CD8-positive, alpha-beta memory T cell (primary cell): Measurements from ENCODE around the gene ITFG1. TPM values are rescaled to one million over a fixed set of nuclear protein-coding genes. Genes with fewer than 3 reads are reported as not detected.
"Not testable (repeated sequence)": the region's sequence is repeated elsewhere in the genome, so short reads cannot be mapped to it uniquely, and the experiment has no call there.

Experiments
- CTCF ChIA-PET: fragments of 350-600 bp; sonication (Branson Sonifier 250); formaldehyde crosslinking; loops from one replicate; lab custom pipeline; 2021; ENCODE audit warnings: antibody characterized with exemption; lab: Charles Lee
- POLR2A ChIA-PET: fragments of 350-600 bp; sonication (Branson Sonifier 250); formaldehyde crosslinking; loops from one replicate; lab custom pipeline; 2021; ENCODE audit warnings: antibody characterized with exemption; lab: Charles Lee
- DNase-seq, 5 donors: peaks; one replicate each; pipeline versions ENCODE4 v3.0.0 to v3.0.0-alpha.2; 2020 to 2022; ENCODE audit warnings: mixed read lengths in 1 of 5
- H3K27ac ChIP-seq: one replicate; pipeline ENCODE4 v1.7.0; 2013; ENCODE audit warnings: low read depth, mild to moderate bottlenecking, low read length, moderate library complexity
- H3K27me3 ChIP-seq: 2 replicates; pipeline ENCODE4 v1.7.0; 2013; ENCODE audit warnings: low read length, mild to moderate bottlenecking; ENCODE audit not compliant: insufficient read depth, poor library complexity, severe bottlenecking
- H3K36me3 ChIP-seq: 2 replicates; pipeline ENCODE4 v1.7.0; 2013; ENCODE audit warnings: mild to moderate bottlenecking, low read length, moderate library complexity; ENCODE audit not compliant: insufficient read depth
- H3K4me1 ChIP-seq: 2 replicates; pipeline ENCODE4 v1.7.0; 2013; ENCODE audit warnings: mild to moderate bottlenecking, low read length, moderate library complexity; ENCODE audit not compliant: insufficient read depth
- H3K4me3 ChIP-seq: 2 replicates; pipeline ENCODE4 v1.7.0; 2013; ENCODE audit warnings: mild to moderate bottlenecking, low read length
- H3K9me3 ChIP-seq: 2 replicates; pipeline ENCODE4 v1.7.0; 2013; ENCODE audit warnings: mild to moderate bottlenecking, low read length
- H3K27ac Mint-ChIP-seq, 8 donors: one replicate each; pipeline ENCODE4 v1.8.0; 2020 to 2021; ENCODE audit warnings: mixed read lengths in 8 of 8, mild to moderate bottlenecking in 6 of 8, inconsistent platforms in 3 of 8, moderate library complexity in 3 of 8
- H3K27me3 Mint-ChIP-seq, 2 donors: one replicate each; pipeline ENCODE4 v1.8.0; 2020 to 2021; ENCODE audit warnings: mixed read lengths in 2 of 2, mild to moderate bottlenecking in 1 of 2, moderate library complexity in 1 of 2
- H3K36me3 Mint-ChIP-seq, 3 donors: one replicate each; pipeline ENCODE4 v1.8.0; 2020 to 2021; ENCODE audit warnings: mixed read lengths in 3 of 3, inconsistent platforms in 1 of 3, mild to moderate bottlenecking in 1 of 3
- H3K4me1 Mint-ChIP-seq, 3 donors: one replicate each; pipeline ENCODE4 v1.8.0; 2020 to 2021; ENCODE audit warnings: mixed read lengths in 3 of 3, inconsistent platforms in 1 of 3, mild to moderate bottlenecking in 1 of 3
- H3K4me3 Mint-ChIP-seq, 7 donors: one replicate each; pipeline ENCODE4 v1.8.0; 2020 to 2021; ENCODE audit warnings: mixed read lengths in 7 of 7, mild to moderate bottlenecking in 6 of 7, moderate library complexity in 4 of 7, inconsistent platforms in 2 of 7
- H3K9me3 Mint-ChIP-seq, 5 donors: one replicate each; pipeline ENCODE4 v1.8.0; 2020 to 2022; ENCODE audit warnings: mixed read lengths in 5 of 5, mild to moderate bottlenecking in 3 of 5, moderate library complexity in 2 of 5, inconsistent platforms in 1 of 5
- polyA plus RNA-seq: library from polyadenylated mRNA; unstranded; fragments of 300-500 nt; fragmentation: Illumina TruSeq; gene quantifications from one replicate; pipeline ENCODE4 v1.2.3, GENCODE V29; 2021
- total RNA-seq, 2 experiments: library from RNA; stranded (reverse); gene quantifications; one replicate each; pipeline ENCODE4 v1.2.3, GENCODE V29; 2021

ITFG1 gene
- total and polyA plus RNA-seq, 3 experiments from 2014 or later: 24.5 to 26.8 (median 24.9) TPM

DNA sequence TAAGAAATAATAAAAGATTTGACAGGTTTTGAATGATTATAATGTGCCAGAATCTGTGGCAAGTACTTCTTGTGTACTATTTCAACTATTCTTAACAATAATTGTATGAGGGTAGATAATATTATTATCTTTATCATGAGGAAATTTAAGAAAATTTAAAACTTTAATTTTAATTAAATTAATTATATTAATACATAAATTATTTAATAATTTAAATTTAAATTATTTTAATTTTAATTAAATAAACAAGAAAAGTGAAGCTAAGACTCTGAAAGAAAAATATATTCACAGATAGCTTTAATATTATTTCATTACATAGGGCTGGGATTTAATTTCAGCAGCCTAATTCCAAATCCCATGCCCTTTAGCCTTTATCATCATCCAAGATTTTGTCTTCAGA is 285.7 kb downstream of the ITFG1 start:
- DNase-seq: no peak
- POLR2A ChIA-PET: no interaction called here
- Mint-ChIP-seq H3K36me3 (peaks cover 10 to 14% (median 11%) of the 10 kb centered on the region in 3 donors), H3K27me3 (no peaks in the 10 kb centered on the region), H3K9me3 (no peaks in the 10 kb centered on the region), H3K27ac (no peak overlapping the region), H3K4me3 (no peak overlapping the region), H3K4me1 (no peaks in the 10 kb centered on the region)
- no peak overlapping the region for H3K27ac ChIP-seq
- CTCF ChIA-PET: no interaction called here
- no peaks in the 10 kb centered on the region for H3K27me3 ChIP-seq
- H3K4me3 ChIP-seq: no peak overlapping the region
- no peaks in the 10 kb centered on the region for H3K9me3 ChIP-seq
- no peaks in the 10 kb centered on the region for H3K36me3 ChIP-seq
- H3K4me1 ChIP-seq: no peaks in the 10 kb centered on the region

DNA sequence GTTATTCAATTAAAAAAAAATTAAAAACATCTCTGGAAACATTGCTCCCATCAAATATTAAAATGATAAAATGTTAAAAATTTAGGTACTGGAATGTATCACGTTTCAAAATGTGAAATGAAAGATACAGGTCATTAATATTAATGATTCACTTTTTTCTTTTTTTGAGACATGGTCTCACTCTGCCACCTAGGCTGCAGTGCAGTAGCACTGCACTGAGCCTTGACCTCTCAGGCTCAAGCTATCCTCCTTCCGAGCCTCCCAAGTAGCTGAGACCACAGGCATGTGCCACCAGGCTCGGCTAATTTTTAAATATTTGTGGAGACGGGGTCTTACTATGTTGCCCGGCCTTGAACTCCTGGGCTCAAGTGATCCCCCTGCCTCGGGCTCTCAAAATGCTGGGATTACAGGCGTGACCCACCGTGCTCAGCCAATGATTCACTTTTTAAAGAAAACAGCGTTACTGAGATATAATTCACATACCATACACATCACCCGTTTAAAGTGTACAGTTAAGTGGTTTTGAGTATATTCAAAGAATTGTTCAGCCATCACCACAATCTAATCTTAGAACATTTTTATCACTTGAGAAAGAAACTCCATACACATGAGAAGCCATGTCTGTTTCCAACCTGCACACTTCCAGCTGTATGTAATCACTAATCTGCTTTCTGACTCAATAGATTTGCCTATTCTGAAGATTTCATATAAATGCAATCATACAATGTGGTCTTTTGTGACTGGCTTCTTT is 298.0 kb downstream of the ITFG1 start:
- ChIA-PET POLR2A (no interaction called here), CTCF (no interaction called here)
- DNase-seq: no peak
- Histone ChIP-seq H3K4me3 (no peak overlapping the region), H3K27me3 (no peaks in the 10 kb centered on the region), H3K9me3 (no peaks in the 10 kb centered on the region), H3K4me1 (no peaks in the 10 kb centered on the region), H3K27ac (no peak overlapping the region), H3K36me3 (no peaks in the 10 kb centered on the region)
- Mint-ChIP-seq H3K9me3 (no peaks in the 10 kb centered on the region), H3K4me3 (no peak overlapping the region), H3K4me1 (no peaks in the 10 kb centered on the region), H3K27me3 (no peaks in the 10 kb centered on the region), H3K27ac (no peak overlapping the region), H3K36me3 (peaks cover 0 to 22% (median 4%) of the 10 kb centered on the region in 3 donors)

DNA sequence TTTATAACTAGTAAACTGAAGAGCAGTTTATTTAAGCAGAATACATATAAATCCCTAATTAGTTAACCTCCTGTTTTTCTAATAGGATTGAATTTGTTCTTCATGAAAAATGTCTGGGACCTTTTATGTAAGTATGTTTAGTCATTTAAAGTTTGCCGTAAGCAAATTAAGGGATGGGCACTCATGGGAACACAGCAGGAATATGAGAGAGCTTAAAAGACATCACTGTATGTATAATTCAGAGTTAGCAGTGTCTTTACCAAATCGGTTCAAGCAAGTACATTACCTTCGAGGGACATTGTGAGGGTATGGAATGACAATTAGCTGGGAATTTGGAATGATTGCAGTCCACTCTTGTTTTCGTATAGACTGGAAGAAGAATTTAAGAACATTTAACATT is 299.4 kb downstream of the ITFG1 start:
- H3K27me3 Mint-ChIP-seq: no peaks in the 10 kb centered on the region
- Histone ChIP-seq H3K27me3 (no peaks in the 10 kb centered on the region), H3K9me3 (no peaks in the 10 kb centered on the region), H3K27ac (no peak overlapping the region), H3K36me3 (no peaks in the 10 kb centered on the region), H3K4me3 (no peak overlapping the region), H3K4me1 (no peaks in the 10 kb centered on the region)
- H3K36me3 Mint-ChIP-seq: peaks cover 7 to 33% (median 11%) of the 10 kb centered on the region in 3 donors
- no peak overlapping the region for H3K4me3 Mint-ChIP-seq
- no peaks in the 10 kb centered on the region for H3K4me1 Mint-ChIP-seq
- H3K9me3 Mint-ChIP-seq: no peaks in the 10 kb centered on the region
- DNase-seq: no peak
- H3K27ac Mint-ChIP-seq: no peak overlapping the region
- CTCF ChIA-PET: no interaction called here
- POLR2A ChIA-PET: no interaction called here

DNA sequence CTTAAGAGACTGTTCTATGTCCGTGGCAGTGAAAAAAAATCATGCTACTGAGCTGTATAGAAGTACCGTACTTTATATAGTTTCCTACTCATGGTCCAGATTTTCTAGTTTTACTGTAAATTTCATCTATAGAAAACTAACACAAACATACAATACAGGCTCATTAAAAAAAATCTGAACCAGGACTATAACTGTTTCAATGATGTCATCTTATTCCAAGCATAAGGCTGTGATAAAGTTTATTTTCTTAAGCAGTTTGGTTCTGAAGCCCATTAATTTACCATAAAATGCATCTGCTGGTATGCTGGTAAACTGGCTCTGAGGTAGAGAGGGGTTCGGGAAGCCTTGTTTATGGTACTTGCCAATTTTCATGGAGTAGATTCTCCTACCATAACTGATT is 300.4 kb downstream of the ITFG1 start:
- no peaks in the 10 kb centered on the region for H3K9me3 Mint-ChIP-seq
- CTCF ChIA-PET: no interaction called here
- no peaks in the 10 kb centered on the region for H3K27me3 ChIP-seq
- no peak overlapping the region for H3K4me3 ChIP-seq
- H3K4me1 ChIP-seq: no peaks in the 10 kb centered on the region
- H3K27ac Mint-ChIP-seq: peak overlapping the region in 1 of 8 donors; percentile 54
- H3K27ac ChIP-seq: no peak overlapping the region
- H3K36me3 Mint-ChIP-seq: peaks cover 9 to 36% (median 14%) of the 10 kb centered on the region in 3 donors
- H3K4me3 Mint-ChIP-seq: no peak overlapping the region
- no peaks in the 10 kb centered on the region for H3K4me1 Mint-ChIP-seq
- no peaks in the 10 kb centered on the region for H3K27me3 Mint-ChIP-seq
- no peaks in the 10 kb centered on the region for H3K36me3 ChIP-seq
- H3K9me3 ChIP-seq: no peaks in the 10 kb centered on the region
- DNase-seq: no peak
- POLR2A ChIA-PET: no interaction called here

DNA sequence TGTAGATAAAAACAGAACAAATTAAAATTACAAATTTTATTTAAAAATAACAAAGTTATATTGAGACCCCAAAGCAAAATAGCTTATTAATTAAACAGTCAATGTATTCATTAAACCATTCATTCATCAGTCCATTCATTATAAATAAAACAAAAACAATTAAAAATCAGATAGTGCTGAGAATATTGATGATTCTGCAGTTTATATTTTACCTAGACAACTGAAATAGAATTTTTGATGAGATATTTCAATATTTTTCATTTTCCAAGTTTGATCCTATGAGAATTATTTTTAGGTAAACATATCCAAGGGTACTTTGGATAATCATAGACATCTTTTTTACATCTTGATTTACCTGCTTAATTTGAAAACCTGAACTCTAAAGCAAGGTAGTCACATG is 301.9 kb downstream of the ITFG1 start:
- Histone ChIP-seq H3K27ac (no peak overlapping the region), H3K4me1 (no peaks in the 10 kb centered on the region), H3K9me3 (no peaks in the 10 kb centered on the region), H3K27me3 (no peaks in the 10 kb centered on the region), H3K36me3 (no peaks in the 10 kb centered on the region), H3K4me3 (no peak overlapping the region)
- CTCF ChIA-PET: no interaction called here
- no peaks in the 10 kb centered on the region for H3K27me3 Mint-ChIP-seq
- H3K4me3 Mint-ChIP-seq: no peak overlapping the region
- peaks cover 10 to 43% (median 16%) of the 10 kb centered on the region in 3 donors for H3K36me3 Mint-ChIP-seq
- no peak overlapping the region for H3K27ac Mint-ChIP-seq
- DNase-seq: no peak
- POLR2A ChIA-PET: no interaction called here
- no peaks in the 10 kb centered on the region for H3K4me1 Mint-ChIP-seq
- no peaks in the 10 kb centered on the region for H3K9me3 Mint-ChIP-seq

DNA sequence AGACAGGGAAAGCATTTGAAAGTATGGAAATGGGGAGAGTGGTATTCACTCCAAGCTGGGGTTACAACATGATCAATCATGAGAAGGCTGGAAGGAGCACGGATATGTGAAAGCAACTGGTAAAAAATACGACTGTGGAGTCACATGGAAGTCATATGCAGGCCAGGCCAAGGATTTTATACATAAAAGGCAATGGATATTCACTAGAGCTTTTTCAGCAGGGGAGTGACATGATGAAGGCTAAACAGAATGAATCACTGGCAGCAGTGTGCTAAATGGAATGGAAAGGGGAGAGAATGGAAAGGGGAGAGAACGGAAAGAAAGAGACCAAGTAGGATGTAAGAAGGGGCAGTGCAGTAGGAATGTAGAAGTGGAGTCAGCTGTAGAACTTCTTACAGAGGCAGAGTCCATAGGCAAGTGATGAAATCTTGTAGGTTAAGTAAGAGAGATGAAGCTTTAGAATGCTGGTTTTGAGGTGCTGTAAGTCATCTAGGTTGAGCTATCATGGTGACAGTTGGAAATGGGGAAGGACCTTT is 304.1 kb downstream of the ITFG1 start:
- peaks cover 21 to 63% (median 39%) of the 10 kb centered on the region in 3 donors for H3K36me3 Mint-ChIP-seq
- Histone ChIP-seq H3K4me3 (no peak overlapping the region), H3K36me3 (no peaks in the 10 kb centered on the region), H3K27ac (no peak overlapping the region), H3K4me1 (no peaks in the 10 kb centered on the region), H3K27me3 (no peaks in the 10 kb centered on the region), H3K9me3 (no peaks in the 10 kb centered on the region)
- H3K27me3 Mint-ChIP-seq: no peaks in the 10 kb centered on the region
- POLR2A ChIA-PET: no interaction called here
- H3K27ac Mint-ChIP-seq: peak overlapping the region in 1 of 8 donors; percentile 2
- H3K4me1 Mint-ChIP-seq: no peaks in the 10 kb centered on the region
- no peak for DNase-seq
- no peak overlapping the region for H3K4me3 Mint-ChIP-seq
- peaks cover 0 to 12% (median 3%) of the 10 kb centered on the region in 5 donors for H3K9me3 Mint-ChIP-seq
- CTCF ChIA-PET: interaction anchor here (1.0 to 1.2 kb wide), 2 partner anchors 13 to 15 kb away, joined by 3 read pairs; partner anchors contain the start of gene NETO2

DNA sequence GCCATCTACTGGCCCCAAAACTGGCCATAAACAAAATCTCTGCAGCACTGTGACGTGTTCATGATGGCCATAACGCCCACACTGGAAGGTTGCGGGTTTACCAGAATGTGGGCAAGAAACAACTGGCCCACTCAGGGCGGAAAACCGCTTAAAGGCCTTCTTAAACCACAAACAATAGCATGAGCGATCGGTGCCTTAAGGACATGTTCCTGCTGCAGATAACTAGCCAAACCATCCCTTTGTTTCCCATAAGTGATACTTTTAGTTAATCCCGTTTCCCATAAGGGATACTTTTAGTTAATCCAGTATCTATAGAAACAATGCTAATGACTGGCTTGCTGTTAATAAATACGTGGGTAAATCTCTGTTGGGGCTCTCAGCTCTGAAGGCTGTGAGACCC is 308.4 kb downstream of the ITFG1 start:
- H3K4me1 Mint-ChIP-seq, H3K27ac ChIP-seq, H3K27me3 Mint-ChIP-seq, POLR2A ChIA-PET, H3K27me3 ChIP-seq, DNase-seq, H3K4me3 Mint-ChIP-seq, H3K4me3 ChIP-seq, H3K36me3 ChIP-seq, H3K4me1 ChIP-seq, H3K9me3 ChIP-seq, H3K27ac Mint-ChIP-seq: not testable (repeated sequence)
- Mint-ChIP-seq H3K9me3 (peaks cover 0 to 12% (median 3%) of the 10 kb centered on the region in 5 donors), H3K36me3 (peaks cover 21 to 50% (median 40%) of the 10 kb centered on the region in 3 donors)
- CTCF ChIA-PET: interaction anchor here (1.1 to 1.2 kb wide), 2 partner anchors 9 to 11 kb away, joined by 3 to 4 read pairs; partner anchors contain the start of gene NETO2

DNA sequence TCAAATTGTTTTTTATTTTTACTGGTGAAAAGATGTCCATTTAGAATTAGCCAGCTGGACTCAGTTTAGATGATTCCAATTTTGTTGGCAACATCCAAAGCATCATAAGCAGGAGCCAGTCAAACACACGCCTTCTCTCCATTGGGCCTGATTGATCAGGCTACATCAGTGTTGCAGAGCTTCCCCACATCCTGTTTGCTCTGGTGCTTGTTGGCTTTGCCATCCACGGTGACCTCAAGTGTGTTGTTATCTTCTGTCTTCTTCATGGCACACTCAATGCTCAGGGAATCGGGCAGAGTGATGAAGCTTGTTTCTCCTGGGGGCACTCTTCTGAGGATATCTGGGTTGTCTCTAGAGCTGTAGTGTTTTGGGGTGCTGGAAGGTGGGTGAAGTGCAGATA is 310.8 kb downstream of the ITFG1 start:
- POLR2A ChIA-PET: no interaction called here
- Mint-ChIP-seq H3K4me3 (no peak overlapping the region), H3K9me3 (peaks cover 0 to 12% (median 3%) of the 10 kb centered on the region in 5 donors)

More for the DNA sequence above, 310.8 kb downstream of the ITFG1 start:
- H3K9me3 ChIP-seq: no peaks in the 10 kb centered on the region
- H3K36me3 Mint-ChIP-seq: peaks cover 13 to 41% (median 25%) of the 10 kb centered on the region in 3 donors
- H3K27ac ChIP-seq: no peak overlapping the region
- no peak for DNase-seq
- H3K4me1 ChIP-seq: no peaks in the 10 kb centered on the region
- no peaks in the 10 kb centered on the region for H3K27me3 ChIP-seq
- peaks cover under 1 to 4% of the 10 kb centered on the region in 2 donors for H3K27me3 Mint-ChIP-seq
- H3K27ac Mint-ChIP-seq: peak overlapping the region in 1 of 8 donors; percentile 48
- H3K4me3 ChIP-seq: no peak overlapping the region
- H3K4me1 Mint-ChIP-seq: peaks cover 0 to 7% (median 7%) of the 10 kb centered on the region in 3 donors
- CTCF ChIA-PET: interaction anchor here (2.1 kb wide), 1 partner anchor 8 kb away, joined by 7 read pairs; no protein-coding TSS in a partner anchor
- H3K36me3 ChIP-seq: no peaks in the 10 kb centered on the region
